Jurkat, Clone E6-1 (cell line): ENCODE results near the gene LBX1. TPM values are rescaled to one million over a fixed set of nuclear protein-coding genes. Genes with fewer than 3 reads are reported as not detected.

Experiments used
- DNase-seq: peaks from one replicate; pipeline ENCODE4 v3.0.0-alpha.2; 2011; ENCODE audit warnings: low read depth, low spot score
- H3K4me3 ChIP-seq: 2 replicates; pipeline ENCODE4 v1.5.1; 2011; ENCODE audit warnings: mild to moderate bottlenecking, low read length, control low read depth, moderate library complexity
- polyA plus RNA-seq: library from polyadenylated mRNA; unstranded; fragments of >200 nt; gene quantifications from one replicate; pipeline ENCODE4 v1.2.1, GENCODE V29; 2012; ENCODE audit warnings: missing spikeins; ENCODE audit not compliant: insufficient read length, insufficient read depth

The LBX1 gene
- polyA plus RNA-seq: not detected

- no peak within 1 kb of the TSS for H3K4me3 ChIP-seq
- DNase-seq: no peak
Measured at GRCh38 chr10:101229266-101230182, at the start of gene LBX1. LBX1 (minus strand) TSS chr10:101229463; CDS start chr10:101228815, 648 bp downstream.

- H3K4me3 ChIP-seq: no peak overlapping the region
- DNase-seq: no peak
Measured at GRCh38 chr10:101273741-101274140, 44.5 kb upstream of the LBX1 start.

GRCh38 chr10:101273330-101273729 lies 44.1 kb upstream of the LBX1 start:
- H3K4me3 ChIP-seq: no peak overlapping the region
- DNase-seq: no peak

- DNase-seq: peak; percentile 36
- H3K4me3 ChIP-seq: peak overlapping the region; percentile 2; the same call in 1 of the 2 replicates
Measured at GRCh38 chr10:101272229-101272868, 43.1 kb upstream of the LBX1 start.

- H3K4me3 ChIP-seq: no peak overlapping the region
- no peak for DNase-seq
Measured at GRCh38 chr10:101270763-101271162, 41.5 kb upstream of the LBX1 start.

GRCh38 chr10:101267776-101268175 lies 38.5 kb upstream of the LBX1 start:
- no peak overlapping the region for H3K4me3 ChIP-seq
- no peak for DNase-seq

GRCh38 chr10:101267290-101267680 lies 38.0 kb upstream of the LBX1 start:
- no peak for DNase-seq
- H3K4me3 ChIP-seq: no peak overlapping the region

- DNase-seq: no peak
Measured at GRCh38 chr10:101266381-101267289, 37.4 kb upstream of the LBX1 start.

GRCh38 chr10:101263150-101263752 lies 34.0 kb upstream of the LBX1 start:
- no peak for DNase-seq
- H3K4me3 ChIP-seq: no peak overlapping the region

More at GRCh38 chr10:101266381-101267289, 37.4 kb upstream of the LBX1 start:
- no peak overlapping the region for H3K4me3 ChIP-seq

- no peak overlapping the region for H3K4me3 ChIP-seq
Measured at GRCh38 chr10:101262147-101262546, 32.9 kb upstream of the LBX1 start.

GRCh38 chr10:101261702-101262101 lies 32.4 kb upstream of the LBX1 start:
- H3K4me3 ChIP-seq: no peak overlapping the region
- DNase-seq: no peak

More at GRCh38 chr10:101262147-101262546, 32.9 kb upstream of the LBX1 start:
- DNase-seq: no peak

- H3K4me3 ChIP-seq: no peak overlapping the region
- no peak for DNase-seq
Measured at GRCh38 chr10:101260764-101261481, 31.7 kb upstream of the LBX1 start.

GRCh38 chr10:101258179-101258885 lies 29.1 kb upstream of the LBX1 start:
- no peak overlapping the region for H3K4me3 ChIP-seq
- peak; percentile 6 for DNase-seq

- no peak overlapping the region for H3K4me3 ChIP-seq
- no peak for DNase-seq
Measured at GRCh38 chr10:101257491-101257890, 28.2 kb upstream of the LBX1 start.

GRCh38 chr10:101257084-101257483 lies 27.8 kb upstream of the LBX1 start:
- DNase-seq: no peak
- H3K4me3 ChIP-seq: no peak overlapping the region

GRCh38 chr10:101256387-101256786 lies 27.1 kb upstream of the LBX1 start:
- H3K4me3 ChIP-seq: no peak overlapping the region
- no peak for DNase-seq

GRCh38 chr10:101250136-101250535 lies 20.9 kb upstream of the LBX1 start:
- no peak for DNase-seq

GRCh38 chr10:101249171-101249581 lies 19.9 kb upstream of the LBX1 start:
- no peak overlapping the region for H3K4me3 ChIP-seq
- DNase-seq: no peak

More at GRCh38 chr10:101250136-101250535, 20.9 kb upstream of the LBX1 start:
- H3K4me3 ChIP-seq: no peak overlapping the region
